ENCODE data around the gene SCLT1.
A peak's percentile ranks its signal among the peaks of the same experiment; 100 is the strongest.

Gene SCLT1

GRCh38 chr4:129093191-129093920 is at the start of gene SCLT1:
SCLT1 (minus strand) TSS chr4:129093539; CDS start chr4:129093103, 436 bp downstream.
- TF ChIP-seq TEAD4 (IDR thresholded peaks at IDR 0.05) (peak; percentile 2; the same call in 1 of the 2 replicates), CEBPB (IDR thresholded peaks at IDR 0.05) (peak; percentile 89), NFIC (IDR thresholded peaks at IDR 0.05) (no peak), TAF1 (IDR thresholded peaks at IDR 0.05; ENCODE audit: low read depth) (peak; percentile 83), MAX (IDR thresholded peaks at IDR 0.05) (peak; percentile 89), RAD21 (IDR thresholded peaks at IDR 0.05; ENCODE audit: low read depth) (no peak), FOXM1 (IDR thresholded peaks at IDR 0.05; ENCODE audit: borderline replicate concordance, low read depth) (peak; percentile 99), EGR1 (IDR thresholded peaks at IDR 0.05) (0 out of 2 replicates have a peak, but pooled peaks have one; percentile 3), CREB1 (IDR thresholded peaks at IDR 0.05; ENCODE audit: low read depth) (peak; percentile 93), USF1 (IDR thresholded peaks at IDR 0.05) (peak; percentile 38), TCF12 (IDR thresholded peaks at IDR 0.05; ENCODE audit: low read depth) (peak; percentile 24; the same call in 1 of the 2 replicates)
- TF ChIP-seq, protein P1, sequence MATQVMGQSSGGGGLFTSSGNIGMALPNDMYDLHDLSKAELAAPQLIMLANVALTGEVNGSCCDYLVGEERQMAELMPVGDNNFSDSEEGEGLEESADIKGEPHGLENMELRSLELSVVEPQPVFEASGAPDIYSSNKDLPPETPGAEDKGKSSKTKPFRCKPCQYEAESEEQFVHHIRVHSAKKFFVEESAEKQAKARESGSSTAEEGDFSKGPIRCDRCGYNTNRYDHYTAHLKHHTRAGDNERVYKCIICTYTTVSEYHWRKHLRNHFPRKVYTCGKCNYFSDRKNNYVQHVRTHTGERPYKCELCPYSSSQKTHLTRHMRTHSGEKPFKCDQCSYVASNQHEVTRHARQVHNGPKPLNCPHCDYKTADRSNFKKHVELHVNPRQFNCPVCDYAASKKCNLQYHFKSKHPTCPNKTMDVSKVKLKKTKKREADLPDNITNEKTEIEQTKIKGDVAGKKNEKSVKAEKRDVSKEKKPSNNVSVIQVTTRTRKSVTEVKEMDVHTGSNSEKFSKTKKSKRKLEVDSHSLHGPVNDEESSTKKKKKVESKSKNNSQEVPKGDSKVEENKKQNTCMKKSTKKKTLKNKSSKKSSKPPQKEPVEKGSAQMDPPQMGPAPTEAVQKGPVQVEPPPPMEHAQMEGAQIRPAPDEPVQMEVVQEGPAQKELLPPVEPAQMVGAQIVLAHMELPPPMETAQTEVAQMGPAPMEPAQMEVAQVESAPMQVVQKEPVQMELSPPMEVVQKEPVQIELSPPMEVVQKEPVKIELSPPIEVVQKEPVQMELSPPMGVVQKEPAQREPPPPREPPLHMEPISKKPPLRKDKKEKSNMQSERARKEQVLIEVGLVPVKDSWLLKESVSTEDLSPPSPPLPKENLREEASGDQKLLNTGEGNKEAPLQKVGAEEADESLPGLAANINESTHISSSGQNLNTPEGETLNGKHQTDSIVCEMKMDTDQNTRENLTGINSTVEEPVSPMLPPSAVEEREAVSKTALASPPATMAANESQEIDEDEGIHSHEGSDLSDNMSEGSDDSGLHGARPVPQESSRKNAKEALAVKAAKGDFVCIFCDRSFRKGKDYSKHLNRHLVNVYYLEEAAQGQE (IDR thresholded peaks at IDR 0.05; ENCODE audit: low read depth), result no peak

DNA sequence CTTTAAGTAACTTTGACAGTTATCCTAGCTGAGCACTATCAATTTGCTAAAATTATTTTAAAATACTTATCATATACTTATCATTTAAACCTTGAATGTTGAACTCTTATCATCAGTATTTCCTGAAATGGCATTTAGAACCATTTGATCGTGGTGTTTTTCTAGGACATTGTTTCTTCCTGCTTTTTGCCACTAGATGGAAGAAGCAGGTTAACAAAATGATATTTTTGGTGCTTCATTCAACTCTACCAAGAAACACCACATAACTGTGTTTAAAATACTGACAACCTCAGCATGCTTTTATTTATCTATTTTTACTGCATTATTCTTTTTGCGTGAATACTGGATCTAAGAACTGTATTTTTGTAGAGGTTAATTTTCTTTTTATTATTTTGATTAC is 47.2 kb upstream of the SCLT1 start:
- TF ChIP-seq RAD21 (IDR thresholded peaks at IDR 0.05; ENCODE audit: low read depth), result peak; percentile 28; the same call in 1 of the 2 replicates
- no peak for TF ChIP-seq TEAD4 (IDR thresholded peaks at IDR 0.05)
- TF ChIP-seq YY1 (IDR thresholded peaks at IDR 0.05; ENCODE audit: low read depth), result no peak

DNA sequence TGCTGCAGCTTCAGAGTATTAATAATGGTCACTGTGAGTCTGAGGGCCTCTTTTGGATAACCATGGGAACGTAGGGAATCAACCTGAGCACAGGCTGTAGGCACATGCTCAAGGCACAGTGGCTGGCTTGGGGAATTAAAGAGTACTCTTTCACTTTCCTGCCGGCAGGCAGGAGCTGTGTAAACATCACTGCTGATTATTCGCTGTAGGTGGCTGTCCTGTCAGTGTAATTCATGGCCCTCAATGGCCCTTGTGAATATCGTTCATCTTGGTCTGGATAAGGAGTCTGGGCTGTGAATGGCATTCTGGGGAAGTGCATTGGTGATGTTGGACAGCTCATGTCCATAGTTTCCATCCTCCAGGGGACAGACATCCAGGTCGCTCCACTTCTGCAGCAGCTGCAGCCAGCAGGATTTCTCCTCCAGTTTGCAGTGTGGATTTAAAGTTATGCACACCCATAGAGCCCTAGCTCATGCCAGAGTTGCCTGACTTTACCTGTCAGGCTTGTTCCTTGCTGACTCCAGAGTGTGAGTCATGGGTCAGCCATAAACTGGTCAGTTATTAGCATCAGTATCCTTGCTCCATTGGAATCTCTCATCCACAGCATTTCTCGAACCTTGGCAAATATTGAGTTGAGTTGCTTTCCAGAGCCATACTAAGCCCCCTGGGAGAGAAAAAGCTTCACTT is 45.6 kb upstream of the SCLT1 start:
- TF ChIP-seq MAX (IDR thresholded peaks at IDR 0.05), result no peak

DNA sequence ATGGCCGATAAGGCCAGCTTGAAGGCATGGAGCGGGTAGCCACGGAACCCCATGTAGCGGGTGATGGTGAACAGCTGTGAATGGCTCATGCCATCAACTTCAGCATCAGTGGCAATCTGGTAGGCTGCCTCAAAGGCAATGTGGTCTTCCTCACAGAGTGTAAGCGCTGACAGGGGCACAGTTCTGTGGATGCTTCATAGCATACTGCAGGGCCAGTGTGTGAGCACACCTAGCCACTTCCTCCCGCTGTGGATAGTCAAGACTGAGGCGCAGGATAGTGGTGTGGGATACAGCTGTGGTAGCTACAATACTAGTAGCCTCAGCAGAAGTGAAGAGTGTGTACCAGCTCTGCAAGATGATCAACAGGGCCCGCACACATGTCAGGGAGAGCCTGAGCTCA is 43.1 kb upstream of the SCLT1 start:
- no peak for TF ChIP-seq CEBPB (IDR thresholded peaks at IDR 0.05)
- no peak for TF ChIP-seq TAF1 (IDR thresholded peaks at IDR 0.05; ENCODE audit: low read depth)
- no peak for TF ChIP-seq TCF12 (IDR thresholded peaks at IDR 0.05; ENCODE audit: low read depth)
- no peak for TF ChIP-seq EGR1 (IDR thresholded peaks at IDR 0.05)
- TF ChIP-seq TEAD4 (IDR thresholded peaks at IDR 0.05), result no peak
- no peak for TF ChIP-seq RAD21 (IDR thresholded peaks at IDR 0.05; ENCODE audit: low read depth)
- TF ChIP-seq MAX (IDR thresholded peaks at IDR 0.05), result no peak
- TF ChIP-seq YY1 (IDR thresholded peaks at IDR 0.05; ENCODE audit: low read depth), result no peak
- no peak for TF ChIP-seq USF1 (IDR thresholded peaks at IDR 0.05)
- TF ChIP-seq ZBTB7A (IDR thresholded peaks at IDR 0.05; ENCODE audit: low read depth), result no peak
- TF ChIP-seq CREB1 (IDR thresholded peaks at IDR 0.05; ENCODE audit: low read depth), result no peak
- no peak for TF ChIP-seq FOXM1 (IDR thresholded peaks at IDR 0.05; ENCODE audit: borderline replicate concordance, low read depth)
- TF ChIP-seq EP300 (IDR thresholded peaks at IDR 0.05; ENCODE audit: borderline replicate concordance), result no peak
- TF ChIP-seq, protein P1 (IDR thresholded peaks at IDR 0.05; ENCODE audit: low read depth), result no peak
- no peak for TF ChIP-seq NFIC (IDR thresholded peaks at IDR 0.05)

DNA sequence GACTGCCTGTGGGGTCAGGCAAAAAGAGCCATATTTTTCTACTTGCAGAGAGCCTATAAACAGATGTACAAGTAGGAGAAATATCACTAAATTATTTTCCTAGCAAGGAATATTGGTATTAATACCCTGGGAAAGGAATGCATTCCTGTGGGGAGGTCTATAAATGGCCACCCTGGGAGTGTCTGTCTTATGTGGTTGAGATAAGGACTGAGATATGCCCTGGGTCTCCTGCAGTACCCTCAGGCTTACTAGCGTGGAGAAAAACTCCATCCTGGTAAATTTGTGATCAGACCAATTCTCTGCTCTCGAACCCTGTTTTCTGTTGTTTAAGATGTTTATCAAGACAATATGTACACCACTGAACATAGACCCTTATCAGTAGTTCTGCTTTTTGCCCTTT is 38.0 kb upstream of the SCLT1 start:
- TF ChIP-seq CEBPB (IDR thresholded peaks at IDR 0.05) (no peak), EGR1 (IDR thresholded peaks at IDR 0.05) (no peak), TCF12 (IDR thresholded peaks at IDR 0.05; ENCODE audit: low read depth) (no peak), TAF1 (IDR thresholded peaks at IDR 0.05; ENCODE audit: low read depth) (no peak), CREB1 (IDR thresholded peaks at IDR 0.05; ENCODE audit: low read depth) (no peak), TEAD4 (IDR thresholded peaks at IDR 0.05) (no peak), ZBTB7A (IDR thresholded peaks at IDR 0.05; ENCODE audit: low read depth) (no peak), EP300 (IDR thresholded peaks at IDR 0.05; ENCODE audit: borderline replicate concordance) (no peak), FOXM1 (IDR thresholded peaks at IDR 0.05; ENCODE audit: borderline replicate concordance, low read depth) (no peak), YY1 (IDR thresholded peaks at IDR 0.05; ENCODE audit: low read depth) (no peak), USF1 (IDR thresholded peaks at IDR 0.05) (no peak), NFIC (IDR thresholded peaks at IDR 0.05) (no peak), MAX (IDR thresholded peaks at IDR 0.05) (no peak), RAD21 (IDR thresholded peaks at IDR 0.05; ENCODE audit: low read depth) (no peak)
- TF ChIP-seq, protein P1 (IDR thresholded peaks at IDR 0.05; ENCODE audit: low read depth), result no peak

Measured in Ishikawa (cell line).